Head of caudate nucleus (tissue), 42 donors: ENCODE measurements around the gene SLC49A3.

Experiments used
- DNase-seq, 42 donors: peaks; one replicate each; pipeline versions ENCODE4 v3.0.0 to v3.0.0-alpha.2; 2020 to 2021; ENCODE audit warnings: mixed read lengths in 7 of 42
- intact Hi-C: fragments of 100-400 bp; cut with DNase I; formaldehyde crosslinking; loops from one replicate; pipeline ENCODE4 v1.15.0; 2022

SLC49A3 gene

GRCh38 chr4:723751-724530, 35.0 kb upstream of the SLC49A3 start:
- no peak for DNase-seq
- intact Hi-C loops: no loop called here

GRCh38 chr4:722851-723360, 34.0 kb upstream of the SLC49A3 start:
- DNase-seq: no peak
- intact Hi-C loops: no loop called here

- intact Hi-C loops: no loop called here
- DNase-seq: peak in 20 of 42 donors; percentile 28 to 66 (median 44)
Observed at GRCh38 chr4:722169-722725, 33.3 kb upstream of the SLC49A3 start.

- peak in 24 of 42 donors; percentile 15 to 76 (median 44) for DNase-seq
- intact Hi-C loops: no loop called here
Observed at GRCh38 chr4:721261-722168, 32.6 kb upstream of the SLC49A3 start.

GRCh38 chr4:720111-720860, 31.3 kb upstream of the SLC49A3 start:
- peak in 13 of 42 donors; percentile 27 to 59 (median 50) for DNase-seq
- intact Hi-C loops: no loop called here

- intact Hi-C loops: no loop called here
- DNase-seq: no peak
Observed at GRCh38 chr4:718460-718859, 29.5 kb upstream of the SLC49A3 start.

- no peak for DNase-seq
- intact Hi-C loops: no loop called here
Observed at GRCh38 chr4:717601-718320, 28.8 kb upstream of the SLC49A3 start.

- intact Hi-C loops: no loop called here
- DNase-seq: no peak
Observed at GRCh38 chr4:714087-714486, 25.1 kb upstream of the SLC49A3 start.

GRCh38 chr4:712916-713632, 24.1 kb upstream of the SLC49A3 start:
- intact Hi-C loops: no loop called here
- no peak for DNase-seq

GRCh38 chr4:712093-712492, 23.1 kb upstream of the SLC49A3 start:
- no peak for DNase-seq
- intact Hi-C loops: no loop called here

GRCh38 chr4:710916-711315, 22.0 kb upstream of the SLC49A3 start:
- intact Hi-C loops: no loop called here
- no peak for DNase-seq

GRCh38 chr4:710116-710515, 21.2 kb upstream of the SLC49A3 start:
- intact Hi-C loops: no loop called here
- DNase-seq: no peak

GRCh38 chr4:709348-709747, 20.4 kb upstream of the SLC49A3 start:
- intact Hi-C loops: no loop called here
- no peak for DNase-seq

- no peak for DNase-seq
- intact Hi-C loops: no loop called here
Observed at GRCh38 chr4:708631-708933, 19.6 kb upstream of the SLC49A3 start.

- intact Hi-C loops: no loop called here
Observed at GRCh38 chr4:707929-708630, 19.1 kb upstream of the SLC49A3 start.

GRCh38 chr4:706834-707598, 18.1 kb upstream of the SLC49A3 start:
- DNase-seq: no peak
- intact Hi-C loops: no loop called here

More at GRCh38 chr4:707929-708630, 19.1 kb upstream of the SLC49A3 start:
- DNase-seq: no peak
